Stomach (tissue), 9 donors: ENCODE results near the gene R3HDM2. TPM values are rescaled to one million over a fixed set of nuclear protein-coding genes. Genes with fewer than 3 reads are reported as not detected.
"Not testable (repeated sequence)": the region's sequence is repeated elsewhere in the genome, so short reads cannot be mapped to it uniquely, and the experiment has no call there.

Source experiments
- DNase-seq, 2 donors: peaks; one replicate each; pipeline versions ENCODE4 v3.0.0 to v3.0.0-alpha.2; 2013 to 2019
- H3K27ac ChIP-seq, 5 donors: fragments of 200-600 bp in 4 of 5; sonication (generic) in 4 of 5; one replicate each; pipeline ENCODE4 v1.5.1; 2013 to 2019; ENCODE audit warnings: mild to moderate bottlenecking in 1 of 5, moderate library complexity in 1 of 5
- H3K27me3 ChIP-seq, 3 donors: fragments of 200-600 bp; sonication (generic); one replicate each; pipeline ENCODE4 v1.5.1; 2017 to 2019; ENCODE audit warnings: mixed run types in 1 of 3
- H3K36me3 ChIP-seq, 4 donors: fragments of 200-600 bp; sonication (generic); 1 replicate in 3 of 4; 2 replicates in 1 of 4; pipeline ENCODE4 v1.5.1; 2016 to 2019
- H3K4me1 ChIP-seq, 4 donors: fragments of 200-600 bp; sonication (generic); one replicate each; pipeline ENCODE4 v1.5.1; 2016 to 2019
- H3K4me3 ChIP-seq, 4 donors: fragments of 200-600 bp; sonication (generic) in 3 of 4; one replicate each; pipeline ENCODE4 v1.5.1; 2016 to 2019; ENCODE audit warnings: mild to moderate bottlenecking in 1 of 4
- H3K9me3 ChIP-seq, 4 donors: fragments of 200-600 bp; sonication (generic); one replicate each; pipeline ENCODE4 v1.5.1; 2016 to 2019
- EP300 ChIP-seq: sonication (generic); formaldehyde crosslinking; IDR thresholded peaks from one replicate; pipeline ENCODE4 v1.6.1; 2017; ENCODE audit warnings: antibody characterized with exemption
- POLR2A ChIP-seq, 4 donors: fragments of 450-650 bp; IDR thresholded peaks; one replicate each; pipeline ENCODE4 v1.6.1; 2016; ENCODE audit warnings: antibody characterized with exemption in 4 of 4, control low read depth in 2 of 4, mild to moderate bottlenecking in 1 of 4, moderate library complexity in 1 of 4
- POLR2AphosphoS5 ChIP-seq, 3 donors: sonication (generic); formaldehyde crosslinking; IDR thresholded peaks; one replicate each; pipeline ENCODE4 v1.6.1; 2016; ENCODE audit warnings: antibody characterized with exemption in 3 of 3
- WGBS, 5 donors: extraction: QIAGEN DNeasy Blood & Tissue Kit in 3 of 5; methylation state at CpG; one replicate each; pipeline versions ENCODE4 v1.1.5 to v1.1.7; 2013 to 2018; 5-methylcytosine and 5-hydroxymethylcytosine counted together
- intact Hi-C: fragments of 100-400 bp; cut with DNase I; formaldehyde crosslinking; loops from one replicate; pipeline ENCODE4 v1.15.1; 2023; ENCODE audit warnings: low total_unique reads
- polyA plus RNA-seq, 3 donors: library from polyadenylated mRNA; stranded (reverse); fragments of 200-250 nt; gene quantifications; one replicate each; pipeline ENCODE4 v1.2.3, GENCODE V29; 2013
- total RNA-seq, 5 donors: library from RNA; depleted of rRNA; stranded (reverse); fragments of >200 nt; gene quantifications; one replicate each; pipeline versions ENCODE4 v1.1.0 to v1.2.3, GENCODE V29; 2014 to 2016
- TF ChIP-seq, protein P1 (sequence below), 7 experiments: fragments of 450-650 bp in 4 of 7; fragments of 200-600 bp in 3 of 7; sonication (generic) in 3 of 7; IDR thresholded peaks; one replicate each; pipeline ENCODE4 v1.5.1; 2016 to 2019; ENCODE audit warnings: antibody characterized with exemption in 7 of 7, control low read depth in 2 of 7, mild to moderate bottlenecking in 1 of 7
- donor health status: healthy with polysubstance abuse.
- donor health status: Bipolar disorder and iron deficiency.
- donor health status: healthy.

The R3HDM2 gene
- total and polyA plus RNA-seq, 8 donors = 12.4 to 64.3 (median 24.5) TPM

DNA sequence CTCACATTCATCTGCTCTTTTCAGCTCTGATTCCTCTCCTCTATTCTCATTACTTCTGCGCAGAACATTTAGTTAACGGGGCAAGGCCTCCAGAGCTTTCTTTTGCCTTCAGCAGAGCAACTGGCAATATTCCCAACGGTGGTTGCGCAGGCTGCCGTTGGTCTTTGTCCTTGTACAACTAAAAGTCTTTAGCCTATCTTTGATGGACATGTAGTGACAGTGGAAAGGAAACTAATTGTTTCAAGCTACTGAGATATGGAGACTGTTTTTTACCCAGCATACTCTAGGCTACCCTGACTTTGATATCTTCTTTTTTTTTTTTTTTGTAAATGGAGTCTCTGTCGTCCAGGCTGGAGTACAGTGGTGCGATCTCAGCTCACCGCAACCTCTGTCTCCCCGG is 12.6 kb downstream of the R3HDM2 start:
- intact Hi-C loops = no loop called here
- TF ChIP-seq, protein P1, sequence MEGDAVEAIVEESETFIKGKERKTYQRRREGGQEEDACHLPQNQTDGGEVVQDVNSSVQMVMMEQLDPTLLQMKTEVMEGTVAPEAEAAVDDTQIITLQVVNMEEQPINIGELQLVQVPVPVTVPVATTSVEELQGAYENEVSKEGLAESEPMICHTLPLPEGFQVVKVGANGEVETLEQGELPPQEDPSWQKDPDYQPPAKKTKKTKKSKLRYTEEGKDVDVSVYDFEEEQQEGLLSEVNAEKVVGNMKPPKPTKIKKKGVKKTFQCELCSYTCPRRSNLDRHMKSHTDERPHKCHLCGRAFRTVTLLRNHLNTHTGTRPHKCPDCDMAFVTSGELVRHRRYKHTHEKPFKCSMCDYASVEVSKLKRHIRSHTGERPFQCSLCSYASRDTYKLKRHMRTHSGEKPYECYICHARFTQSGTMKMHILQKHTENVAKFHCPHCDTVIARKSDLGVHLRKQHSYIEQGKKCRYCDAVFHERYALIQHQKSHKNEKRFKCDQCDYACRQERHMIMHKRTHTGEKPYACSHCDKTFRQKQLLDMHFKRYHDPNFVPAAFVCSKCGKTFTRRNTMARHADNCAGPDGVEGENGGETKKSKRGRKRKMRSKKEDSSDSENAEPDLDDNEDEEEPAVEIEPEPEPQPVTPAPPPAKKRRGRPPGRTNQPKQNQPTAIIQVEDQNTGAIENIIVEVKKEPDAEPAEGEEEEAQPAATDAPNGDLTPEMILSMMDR (IDR thresholded peaks at IDR 0.05) = no peak
- TF ChIP-seq POLR2AphosphoS5 (IDR thresholded peaks at IDR 0.05) (no peak), EP300 (no peak), POLR2A (IDR thresholded peaks at IDR 0.05) (no peak)
- WGBS, 5 donors = 75 to 84% (median 81%) methylated on average over 9 of the region's 9 CpGs

DNA sequence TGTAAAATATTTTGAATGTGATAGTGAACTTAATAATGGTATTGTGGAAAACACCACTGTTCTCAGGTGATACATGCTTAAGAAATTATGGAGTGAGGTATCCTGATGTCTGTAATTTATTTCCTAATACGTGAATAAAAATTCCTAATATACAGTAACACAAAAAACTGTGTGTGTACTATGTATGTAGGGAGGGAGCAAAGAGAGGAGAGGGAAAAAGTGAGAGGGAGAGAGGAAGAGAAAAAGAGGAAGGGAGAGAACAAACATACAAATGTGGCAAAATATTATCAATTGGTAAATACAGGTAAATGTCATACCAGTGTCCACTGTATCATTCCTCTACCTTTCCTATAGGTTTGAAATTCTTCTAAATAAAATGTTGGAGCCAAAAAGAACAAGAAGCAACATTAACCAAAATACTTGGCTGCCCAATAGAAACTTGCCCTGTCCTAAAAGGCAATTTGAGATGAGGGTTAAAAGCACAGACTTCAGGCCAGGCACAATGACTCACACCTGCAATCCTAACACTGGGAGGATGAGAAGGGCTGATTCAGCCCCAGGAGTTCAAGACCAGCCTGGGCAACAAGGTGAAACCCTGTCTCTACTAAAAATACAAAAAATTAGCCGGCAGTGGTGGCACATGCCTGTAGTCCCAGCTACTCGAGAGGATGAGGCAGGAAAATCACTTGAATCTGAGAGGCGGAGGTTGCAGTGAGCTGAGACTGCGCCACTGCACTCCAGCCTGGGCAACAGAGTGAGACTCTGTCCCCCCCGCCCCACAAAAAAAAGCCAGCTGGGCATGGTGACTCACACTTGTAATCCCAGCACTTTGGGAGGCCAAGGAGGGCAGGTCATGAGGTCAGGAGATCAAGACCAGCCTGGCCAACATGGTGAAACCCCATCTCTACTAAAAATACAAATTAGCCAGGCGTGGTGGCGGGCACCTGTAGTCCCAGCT is 14.5 kb downstream of the R3HDM2 start:
- intact Hi-C loops = no loop called here
- Histone ChIP-seq H3K36me3 (peaks cover 0 to 10% (median 5%) of the 10 kb centered on the region in 4 donors), H3K27ac (no peak overlapping the region), H3K27me3 (no peaks in the 10 kb centered on the region), H3K9me3 (no peaks in the 10 kb centered on the region), H3K4me1 (peaks cover 0 to 38% (median 14%) of the 10 kb centered on the region in 4 donors), H3K4me3 (no peak overlapping the region)
- WGBS, 5 donors = 85 to 92% (median 89%) methylated on average over 8 of the region's 8 CpGs
- TF ChIP-seq EP300 (no peak), POLR2AphosphoS5 (IDR thresholded peaks at IDR 0.05) (no peak), POLR2A (IDR thresholded peaks at IDR 0.05) (no peak)
- TF ChIP-seq, protein P1 (IDR thresholded peaks at IDR 0.05) = no peak
- no peak for DNase-seq

More for the DNA sequence above, 12.6 kb downstream of the R3HDM2 start:
- Histone ChIP-seq H3K9me3 (no peaks in the 10 kb centered on the region), H3K4me1 (peaks cover 0 to 38% (median 14%) of the 10 kb centered on the region in 4 donors), H3K36me3 (peaks cover 0 to 25% (median 17%) of the 10 kb centered on the region in 4 donors), H3K4me3 (no peak overlapping the region), H3K27ac (no peak overlapping the region), H3K27me3 (no peaks in the 10 kb centered on the region)
- no peak for DNase-seq

DNA sequence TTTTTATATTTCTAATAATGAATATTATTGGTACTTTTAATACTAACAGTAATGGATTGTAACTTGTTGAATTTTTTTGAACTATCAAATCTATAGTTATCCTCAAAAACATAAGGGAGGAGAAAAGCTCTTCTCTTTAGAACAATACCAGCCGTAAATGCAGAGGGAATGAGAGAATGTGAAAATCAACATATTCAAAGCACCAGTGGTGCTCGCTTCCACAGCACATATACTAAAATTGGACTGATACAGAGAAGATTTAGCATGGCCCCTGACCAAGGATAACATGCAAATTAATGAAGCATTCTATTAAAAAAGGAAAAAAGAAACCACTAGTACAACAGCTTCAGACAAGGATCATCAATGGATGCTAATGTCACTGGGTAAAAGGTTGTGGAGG is 15.8 kb downstream of the R3HDM2 start:
- TF ChIP-seq POLR2AphosphoS5 (IDR thresholded peaks at IDR 0.05) = no peak
- TF ChIP-seq POLR2A (IDR thresholded peaks at IDR 0.05) = no peak
- TF ChIP-seq, protein P1 (IDR thresholded peaks at IDR 0.05) = no peak
- TF ChIP-seq EP300 = no peak

DNA sequence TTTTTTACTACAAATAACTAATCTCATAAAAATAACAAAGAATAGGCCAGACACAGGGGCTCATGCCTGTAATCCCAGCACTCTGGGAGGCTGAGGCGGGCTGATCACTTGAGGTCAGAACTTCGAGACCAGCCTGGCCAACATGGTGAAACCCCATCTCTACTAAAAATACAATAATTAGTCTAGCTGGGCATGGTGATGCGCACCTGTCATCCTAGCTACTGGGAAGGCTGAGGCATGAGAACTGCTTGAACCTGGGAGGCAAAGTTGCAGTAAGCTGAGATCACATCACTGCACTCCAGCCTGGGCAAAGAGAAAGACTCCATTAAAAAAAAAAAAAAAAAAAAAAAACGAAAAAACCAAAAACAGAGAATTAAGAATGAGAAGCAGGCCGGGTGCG is 16.7 kb downstream of the R3HDM2 start:
- H3K27ac ChIP-seq, DNase-seq, H3K9me3 ChIP-seq, intact Hi-C loops, H3K4me3 ChIP-seq, H3K36me3 ChIP-seq, H3K27me3 ChIP-seq: not testable (repeated sequence)
- WGBS, 5 donors = 85 to 92% (median 88%) methylated on average over 6 of the region's 6 CpGs
- peaks cover 0 to 34% (median 13%) of the 10 kb centered on the region in 4 donors for H3K4me1 ChIP-seq

More for the DNA sequence above, 15.8 kb downstream of the R3HDM2 start:
- Histone ChIP-seq H3K9me3 (no peaks in the 10 kb centered on the region), H3K4me1 (peaks cover 0 to 38% (median 14%) of the 10 kb centered on the region in 4 donors), H3K4me3 (no peak overlapping the region), H3K27ac (no peak overlapping the region), H3K27me3 (no peaks in the 10 kb centered on the region), H3K36me3 (peaks cover 0 to 7% (median 3%) of the 10 kb centered on the region in 4 donors)
- no peak for DNase-seq
- WGBS, 5 donors = 87 to 95% (median 93%) methylated on average over 2 of the region's 2 CpGs
- intact Hi-C loops = no loop called here
